ENCODE results near the gene KCP.

Gene KCP

DNA sequence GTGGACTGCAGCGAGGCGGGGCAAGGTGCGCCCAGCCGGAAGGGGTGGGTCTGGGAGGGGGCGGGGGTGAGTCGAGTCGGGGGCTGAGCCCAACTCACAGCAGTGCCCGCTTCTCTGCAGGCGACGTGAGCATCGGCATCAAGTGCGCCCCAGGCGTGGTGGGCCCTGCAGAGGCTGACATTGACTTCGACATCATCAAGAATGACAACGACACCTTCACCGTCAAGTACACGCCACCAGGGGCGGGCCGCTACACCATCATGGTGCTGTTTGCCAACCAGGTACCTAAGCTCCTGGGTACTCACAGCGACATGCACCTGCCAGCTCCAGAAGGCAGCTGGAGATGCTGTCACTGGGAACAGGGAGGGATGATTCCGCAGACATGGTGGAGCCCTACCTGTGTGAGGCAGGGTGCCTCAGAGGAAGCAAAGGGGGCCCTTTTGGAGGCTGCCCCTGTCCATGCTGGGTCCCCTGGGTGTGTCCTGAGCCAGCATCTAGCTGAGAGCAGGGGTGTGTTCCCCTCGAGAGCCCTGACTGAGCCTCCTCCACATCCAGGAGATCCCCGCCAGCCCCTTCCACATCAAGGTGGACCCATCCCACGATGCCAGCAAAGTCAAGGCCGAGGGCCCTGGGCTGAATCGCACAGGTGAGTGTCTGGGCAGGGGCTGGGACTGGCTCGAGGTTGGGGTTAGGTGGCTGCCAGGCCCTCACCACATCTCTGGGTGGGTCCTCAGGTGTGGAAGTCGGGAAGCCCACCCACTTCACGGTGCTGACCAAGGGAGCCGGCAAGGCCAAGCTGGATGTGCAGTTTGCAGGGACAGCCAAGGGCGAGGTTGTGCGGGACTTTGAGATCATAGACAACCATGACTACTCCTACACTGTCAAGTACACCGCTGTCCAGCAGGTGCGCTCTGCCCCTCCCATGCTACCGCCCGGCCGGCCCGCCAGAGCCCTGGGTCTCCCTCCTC is 67.6 kb downstream of the KCP start:
- FAIRE-seq, result no peak
- TF ChIP-seq POLR2A (IDR thresholded peaks at IDR 0.05; ENCODE audit: low read depth, low read length), result no peak
- DNase-seq (ENCODE audit: insufficient read length, low spot score), result no peak

DNA sequence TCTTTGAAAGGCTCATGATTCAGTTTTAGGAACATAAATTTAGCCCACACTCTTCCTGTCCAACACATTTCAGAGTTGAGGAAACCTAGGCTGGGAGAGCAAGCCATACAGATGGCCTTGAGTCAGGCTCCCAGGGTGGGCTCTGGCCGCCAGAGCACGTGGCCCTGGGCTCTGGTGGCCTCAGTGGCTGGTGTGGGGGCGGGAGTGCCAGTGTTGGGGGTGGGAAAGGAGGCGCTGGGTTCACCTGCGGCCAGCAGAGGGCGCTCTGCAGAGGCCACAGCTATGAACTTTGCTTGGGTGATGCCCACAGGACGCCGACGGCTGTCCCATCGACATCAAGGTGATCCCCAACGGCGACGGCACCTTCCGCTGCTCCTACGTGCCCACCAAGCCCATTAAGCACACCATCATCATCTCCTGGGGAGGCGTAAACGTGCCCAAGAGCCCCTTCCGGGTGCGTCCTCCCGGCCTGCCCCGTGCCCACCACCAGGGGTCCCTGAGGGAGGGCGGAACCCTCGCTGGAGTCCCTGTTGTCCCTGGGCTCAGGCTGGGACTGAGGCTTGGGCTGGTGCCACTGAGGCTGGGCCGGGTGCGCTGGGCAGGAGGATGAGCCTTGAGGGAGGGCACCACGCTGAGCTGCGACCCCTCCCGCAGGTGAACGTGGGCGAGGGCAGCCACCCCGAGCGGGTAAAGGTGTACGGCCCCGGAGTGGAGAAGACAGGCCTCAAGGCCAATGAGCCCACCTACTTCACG is 68.4 kb downstream of the KCP start:
- TF ChIP-seq POLR2A (IDR thresholded peaks at IDR 0.05; ENCODE audit: low read depth, low read length), result no peak
- DNase-seq (ENCODE audit: insufficient read length, low spot score) (peak; percentile 60), FAIRE-seq (no peak)

DNA sequence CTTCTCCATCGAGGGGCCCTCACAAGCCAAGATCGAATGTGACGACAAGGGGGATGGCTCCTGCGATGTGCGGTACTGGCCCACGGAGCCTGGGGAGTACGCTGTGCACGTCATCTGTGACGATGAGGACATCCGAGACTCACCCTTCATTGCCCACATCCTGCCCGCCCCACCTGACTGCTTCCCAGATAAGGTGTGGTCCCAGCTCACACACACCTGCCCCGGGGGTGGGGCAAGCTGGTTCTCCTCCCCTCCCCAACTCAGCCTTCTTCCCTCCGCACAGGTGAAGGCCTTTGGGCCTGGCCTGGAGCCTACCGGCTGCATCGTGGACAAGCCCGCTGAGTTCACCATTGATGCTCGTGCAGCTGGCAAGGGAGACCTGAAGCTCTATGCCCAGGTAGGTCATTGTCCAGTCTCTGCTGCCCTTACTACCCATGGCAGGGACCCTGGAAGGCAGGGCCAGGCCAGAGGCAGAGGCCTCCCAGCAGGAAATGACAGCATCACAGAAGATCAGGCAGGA is 69.3 kb downstream of the KCP start:
- no peak for FAIRE-seq
- no peak for TF ChIP-seq POLR2A (IDR thresholded peaks at IDR 0.05; ENCODE audit: low read depth, low read length)
- DNase-seq (ENCODE audit: insufficient read length, low spot score), result no peak

DNA sequence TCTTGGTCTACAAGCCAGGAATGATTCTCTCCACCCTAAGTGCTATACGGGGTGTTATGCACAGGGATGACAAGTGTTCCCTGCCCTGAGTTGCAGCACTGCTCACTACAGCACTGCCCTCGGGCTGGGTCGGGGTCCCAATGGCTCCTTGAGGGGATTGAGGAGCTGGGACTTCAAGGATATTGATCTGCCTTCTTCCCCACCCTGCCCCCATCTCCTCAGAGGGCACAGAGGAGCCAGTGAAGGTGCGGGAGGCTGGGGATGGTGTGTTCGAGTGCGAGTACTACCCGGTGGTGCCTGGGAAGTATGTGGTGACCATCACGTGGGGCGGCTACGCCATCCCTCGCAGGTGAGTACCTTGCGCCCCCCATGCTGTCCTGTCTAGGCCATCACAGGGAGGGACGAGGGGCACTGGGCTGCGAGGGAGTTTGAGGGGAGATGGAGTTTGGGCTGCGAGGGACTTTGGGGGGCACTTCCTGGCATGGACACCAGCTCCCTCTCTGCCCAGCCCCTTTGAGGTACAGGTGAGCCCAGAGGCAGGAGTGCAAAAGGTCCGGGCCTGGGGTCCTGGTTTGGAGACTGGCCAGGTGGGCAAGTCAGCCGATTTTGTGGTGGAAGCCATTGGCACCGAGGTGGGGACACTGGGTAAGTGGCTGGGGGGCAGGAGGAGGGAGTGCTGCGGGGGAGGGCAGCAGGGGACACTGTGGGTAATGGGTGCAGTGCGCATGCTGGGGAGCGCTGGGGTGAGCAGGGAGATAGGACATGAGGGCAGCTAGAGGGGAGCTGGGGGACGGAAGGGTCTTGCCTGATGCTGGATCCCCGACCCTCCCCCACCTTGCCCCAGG is 70.0 kb downstream of the KCP start:
- no peak for TF ChIP-seq POLR2A (IDR thresholded peaks at IDR 0.05; ENCODE audit: low read depth, low read length)
- FAIRE-seq, result no peak
- DNase-seq (ENCODE audit: insufficient read length, low spot score), result no peak

- FAIRE-seq (no peak), DNase-seq (ENCODE audit: insufficient read length, low spot score) (no peak)
- TF ChIP-seq POLR2A (IDR thresholded peaks at IDR 0.05; ENCODE audit: low read depth, low read length), result no peak
These were observed 70.7 kb downstream of the KCP start for GRCh38 chr7:128839751-128840177.

DNA sequence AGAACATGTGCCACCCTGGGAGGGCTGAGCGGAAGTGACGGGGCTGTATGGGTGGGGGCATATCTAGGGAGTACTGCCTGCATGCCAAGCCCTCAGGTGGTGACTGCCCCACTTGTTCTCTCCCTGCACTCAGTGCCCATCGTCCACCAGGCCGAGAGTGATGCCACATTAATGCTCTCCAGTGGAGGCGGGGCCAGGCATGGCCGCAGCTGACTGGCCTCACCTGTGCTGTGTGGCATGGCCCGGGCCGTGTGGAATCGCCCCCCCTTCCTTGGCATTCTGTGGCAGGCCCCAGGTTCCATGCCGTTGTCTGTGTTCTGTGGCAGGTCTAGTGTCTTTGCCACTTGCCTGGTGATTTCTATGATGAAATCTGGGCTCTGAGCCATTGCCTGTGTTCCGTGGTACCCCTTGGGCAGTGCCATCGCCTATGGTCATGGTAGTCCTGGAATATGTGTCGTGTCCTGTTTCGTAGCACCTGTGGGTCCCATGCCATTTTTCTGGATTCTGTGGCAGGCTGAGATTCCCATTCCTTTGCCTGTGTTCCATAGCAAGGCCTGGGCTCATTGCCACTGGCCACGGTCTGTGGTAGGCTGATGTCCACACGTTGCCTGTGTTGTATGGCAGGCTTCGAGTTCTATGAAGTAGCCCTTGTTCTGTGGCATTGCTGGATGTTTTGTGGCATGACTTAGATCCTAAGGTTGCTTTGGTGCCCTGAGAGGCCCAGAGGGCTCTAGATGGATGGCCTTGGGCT is 71.4 kb downstream of the KCP start:
- no peak for DNase-seq (ENCODE audit: insufficient read length, low spot score)
- no peak for FAIRE-seq
- no peak for TF ChIP-seq POLR2A (IDR thresholded peaks at IDR 0.05; ENCODE audit: low read depth, low read length)

GRCh38 chr7:128838109-128838779 is 72.3 kb downstream of the KCP start:
- DNase-seq (ENCODE audit: insufficient read length, low spot score) (no peak), FAIRE-seq (no peak)
- no peak for TF ChIP-seq POLR2A (IDR thresholded peaks at IDR 0.05; ENCODE audit: low read depth, low read length)

DNA sequence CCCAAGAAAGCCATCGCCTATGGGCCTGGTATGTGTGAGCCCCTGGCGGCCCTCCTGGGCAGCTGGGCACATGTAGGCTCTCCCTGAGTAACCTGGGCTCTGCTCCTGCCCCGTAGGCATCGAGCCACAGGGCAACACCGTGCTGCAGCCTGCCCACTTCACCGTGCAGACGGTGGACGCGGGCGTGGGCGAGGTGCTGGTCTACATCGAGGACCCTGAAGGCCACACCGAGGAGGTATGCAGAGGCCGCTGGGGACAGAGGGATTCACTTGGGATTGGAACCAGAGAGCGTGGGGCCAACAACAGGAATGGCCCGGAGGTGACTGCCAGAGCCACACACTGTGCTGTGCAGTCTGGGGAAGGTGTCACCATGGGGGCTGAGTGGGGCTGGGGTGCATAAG is 73.0 kb downstream of the KCP start:
- TF ChIP-seq POLR2A (IDR thresholded peaks at IDR 0.05; ENCODE audit: low read depth, low read length), result no peak
- FAIRE-seq (no peak), DNase-seq (ENCODE audit: insufficient read length, low spot score) (no peak)

- FAIRE-seq (no peak), DNase-seq (ENCODE audit: insufficient read length, low spot score) (no peak)
- no peak for TF ChIP-seq POLR2A (IDR thresholded peaks at IDR 0.05; ENCODE audit: low read depth, low read length)
These were observed 73.7 kb downstream of the KCP start for GRCh38 chr7:128836729-128837348.

- FAIRE-seq (no peak), DNase-seq (ENCODE audit: insufficient read length, low spot score) (no peak)
- TF ChIP-seq POLR2A (IDR thresholded peaks at IDR 0.05; ENCODE audit: low read depth, low read length), result no peak
These were observed 74.5 kb downstream of the KCP start for GRCh38 chr7:128835790-128836641.

GRCh38 chr7:128835231-128835751 is 75.2 kb downstream of the KCP start:
- no peak for DNase-seq (ENCODE audit: insufficient read length, low spot score)
- FAIRE-seq, result no peak
- no peak for TF ChIP-seq POLR2A (IDR thresholded peaks at IDR 0.05; ENCODE audit: low read depth, low read length)

Data from H54 (cell line).